ENCODE results near the gene PUM1.

- TF ChIP-seq CTCF (IDR thresholded peaks at IDR 0.05) (no peak), POLR2A (IDR thresholded peaks at IDR 0.05) (no peak)
Measured at GRCh38 chr1:30984991-30985503, 80.5 kb downstream of the PUM1 start.
